ENCODE data around the gene DCST1.

DCST1 gene

GRCh38 chr1:155077758-155078445 lies 44.3 kb downstream of the DCST1 start:
- no peak for DNase-seq

- peak; percentile 62 for DNase-seq
These were observed 45.0 kb downstream of the DCST1 start, which contains the start of gene EFNA3 for GRCh38 chr1:155078469-155079209. TSS of gene EFNA3 (plus strand) at chr1:155078837. CDS start at chr1:155078942, 105 bp downstream.

- DNase-seq, result no peak
These were observed 45.5 kb downstream of the DCST1 start for GRCh38 chr1:155079210-155079486.

GRCh38 chr1:155079487-155080311 lies 46.1 kb downstream of the DCST1 start:
- no peak for DNase-seq

GRCh38 chr1:155080312-155081228 lies 46.9 kb downstream of the DCST1 start:
- DNase-seq, result no peak

GRCh38 chr1:155081472-155082300 lies 48.1 kb downstream of the DCST1 start:
- no peak for DNase-seq

- DNase-seq, result no peak
These were observed 48.9 kb downstream of the DCST1 start for GRCh38 chr1:155082301-155083051.

- no peak for DNase-seq
These were observed 49.5 kb downstream of the DCST1 start for GRCh38 chr1:155083052-155083541.

GRCh38 chr1:155083865-155084721 lies 50.5 kb downstream of the DCST1 start:
- peak; percentile 39 for DNase-seq

GRCh38 chr1:155084722-155085503 lies 51.3 kb downstream of the DCST1 start:
- DNase-seq, result peak; percentile 95

GRCh38 chr1:155085504-155086127 lies 52.0 kb downstream of the DCST1 start:
- peak; percentile 64 for DNase-seq

- peak; percentile 56 for DNase-seq
These were observed 52.6 kb downstream of the DCST1 start for GRCh38 chr1:155086128-155086741.

GRCh38 chr1:155086856-155087535 lies 53.4 kb downstream of the DCST1 start:
- DNase-seq, result no peak

- DNase-seq, result peak; percentile 70
These were observed 57.7 kb downstream of the DCST1 start for GRCh38 chr1:155091071-155092051.

- DNase-seq, result no peak
These were observed 58.5 kb downstream of the DCST1 start for GRCh38 chr1:155092131-155092530.

- no peak for DNase-seq
These were observed 59.0 kb downstream of the DCST1 start for GRCh38 chr1:155092641-155093040.
